NCI-H128 (cell line): ENCODE data around the gene C2CD5.

Experiments used
- DNase-seq: peaks from one replicate; lab custom pipeline; 2025; ENCODE audit not compliant: unreplicated experiment; lab: John Stamatoyannopoulos, UW

C2CD5 gene

DNA sequence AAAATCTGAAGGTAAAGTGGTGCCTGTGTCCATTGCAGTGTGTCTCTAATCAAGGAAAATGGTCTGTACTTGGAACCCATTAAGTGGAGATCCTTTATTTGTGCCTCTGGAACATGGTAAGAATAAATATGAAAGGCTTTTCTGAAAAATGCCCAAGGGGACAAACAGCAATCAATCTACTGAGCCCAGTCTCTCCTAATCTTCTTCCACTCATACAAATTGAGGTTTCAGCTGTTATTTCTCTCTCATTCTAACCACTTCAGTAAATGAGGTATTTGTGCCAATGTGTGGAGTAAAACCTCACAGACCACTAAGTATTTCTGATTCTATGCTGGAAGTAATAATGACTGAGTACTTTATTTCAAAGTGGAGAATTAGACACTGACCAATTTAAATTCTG, 127.5 kb downstream of the C2CD5 start:
- no peak for DNase-seq

DNA sequence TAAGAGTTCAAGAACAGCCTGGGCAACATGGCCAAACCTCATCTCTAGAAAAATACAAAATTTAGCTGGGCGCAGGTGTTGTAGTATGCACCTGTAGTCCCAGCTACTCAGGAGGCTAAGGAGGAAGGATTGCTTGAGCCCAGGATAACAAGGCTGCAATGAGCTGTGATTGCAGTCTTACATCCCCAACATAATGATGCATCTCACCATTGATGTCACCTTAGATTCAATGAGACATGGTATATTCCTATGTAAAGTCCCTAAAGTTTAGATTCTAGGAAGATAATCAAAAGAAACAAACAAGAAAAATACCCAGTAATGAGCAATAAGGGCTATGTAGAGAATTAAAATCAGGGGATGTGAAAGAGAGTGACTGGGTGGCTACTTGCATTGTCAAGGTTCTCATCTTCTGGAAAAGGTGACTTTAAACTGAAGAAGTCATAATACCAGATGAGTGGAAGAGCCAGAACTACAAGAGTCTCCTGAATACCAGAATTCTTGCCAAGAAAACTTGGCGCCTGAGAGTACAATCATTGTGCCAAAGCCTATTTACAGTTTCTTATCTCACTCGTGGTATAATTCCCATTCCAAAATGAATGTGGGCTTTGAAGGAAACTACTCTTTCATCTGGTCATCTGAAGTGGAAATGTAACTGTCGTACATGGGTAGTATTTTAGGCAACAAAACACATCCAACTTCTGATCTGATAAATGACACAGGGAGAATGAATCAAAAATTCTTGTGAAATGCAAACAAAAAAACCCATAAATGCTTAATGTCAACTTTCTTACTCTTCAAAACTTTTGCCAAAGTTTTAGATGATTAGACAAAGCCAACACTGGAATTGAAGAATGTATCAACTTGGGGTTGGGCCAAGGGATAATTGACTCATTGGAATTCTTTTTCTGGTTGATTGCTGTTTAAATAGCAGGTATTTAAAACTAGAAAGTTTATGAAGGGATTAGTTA, 128.7 kb downstream of the C2CD5 start:
- no peak for DNase-seq

DNA sequence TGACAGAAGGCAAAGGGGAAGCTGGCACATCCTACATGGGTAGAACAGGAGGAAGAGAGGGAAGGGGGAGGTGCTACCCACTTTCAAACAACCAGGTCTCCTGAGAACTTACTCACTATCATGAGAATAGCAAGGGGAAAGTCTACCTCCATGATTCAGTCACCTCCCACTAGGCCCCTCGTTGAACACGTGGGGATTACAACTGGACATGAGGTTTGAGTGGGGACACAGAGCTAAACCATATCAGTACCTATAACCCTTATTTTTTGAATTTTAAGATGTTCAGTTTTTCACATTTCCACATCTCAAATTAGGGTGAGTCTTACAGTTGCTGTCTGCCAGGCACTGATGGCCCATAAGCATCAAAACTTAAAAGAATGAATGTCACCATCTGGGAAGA, 129.6 kb downstream of the C2CD5 start:
- DNase-seq, result no peak

DNA sequence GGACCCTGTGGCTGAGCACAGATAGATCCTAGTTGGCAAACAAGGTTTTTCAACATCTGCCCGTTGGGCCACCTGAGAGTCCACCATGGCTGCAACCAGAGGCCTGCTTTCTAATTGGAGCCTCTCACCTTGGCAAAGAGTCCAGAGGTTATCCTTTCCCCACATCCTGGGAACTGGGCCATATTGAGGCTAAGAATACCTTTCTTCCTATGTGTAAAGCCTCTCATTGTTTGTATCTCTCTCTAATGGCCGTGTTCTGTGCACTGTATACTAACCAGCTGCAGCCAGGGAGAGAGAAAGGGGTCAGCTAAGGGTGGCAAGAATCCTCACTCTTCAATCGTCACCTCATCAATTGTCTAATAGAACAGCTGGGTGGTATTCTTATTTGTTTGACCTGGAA, 130.8 kb downstream of the C2CD5 start:
- DNase-seq, result no peak

DNA sequence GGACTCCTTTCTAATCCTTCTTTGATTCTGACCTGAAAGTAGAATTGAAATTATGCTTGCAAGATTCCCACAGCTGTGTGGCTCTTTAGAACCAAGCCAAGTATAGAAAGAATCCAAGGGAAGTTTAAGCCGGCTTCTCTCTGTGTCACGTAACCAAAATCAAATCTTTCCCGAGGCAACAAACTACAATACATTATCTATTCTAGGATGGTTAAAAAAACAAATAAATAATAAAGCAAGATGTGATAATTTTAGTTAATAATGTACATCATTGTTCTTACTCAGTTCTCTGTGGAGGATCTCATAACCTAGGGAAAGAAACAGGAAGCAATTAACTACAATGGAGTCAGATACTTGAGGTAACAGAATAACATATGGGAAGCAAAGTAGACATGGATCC, 131.8 kb downstream of the C2CD5 start:
- no peak for DNase-seq

DNA sequence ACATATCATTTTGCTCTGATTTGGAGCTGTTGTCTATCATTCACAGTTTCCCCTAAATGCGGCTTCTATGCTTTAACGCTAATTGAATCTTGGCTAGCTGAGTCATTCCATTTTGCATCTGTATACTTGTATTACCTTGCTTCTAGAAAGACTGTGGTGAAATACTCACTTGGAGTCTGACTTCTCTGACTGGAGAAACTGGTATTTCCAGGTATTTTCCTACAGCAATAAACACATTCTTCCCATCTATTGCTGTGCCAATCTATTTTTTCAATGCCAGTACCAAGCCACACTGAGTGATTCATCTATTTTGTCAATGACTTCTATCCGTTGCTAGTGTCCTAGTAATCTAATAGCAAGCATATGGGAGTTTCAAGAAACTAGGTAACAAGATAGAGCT, 133.9 kb downstream of the C2CD5 start:
- no peak for DNase-seq

DNA sequence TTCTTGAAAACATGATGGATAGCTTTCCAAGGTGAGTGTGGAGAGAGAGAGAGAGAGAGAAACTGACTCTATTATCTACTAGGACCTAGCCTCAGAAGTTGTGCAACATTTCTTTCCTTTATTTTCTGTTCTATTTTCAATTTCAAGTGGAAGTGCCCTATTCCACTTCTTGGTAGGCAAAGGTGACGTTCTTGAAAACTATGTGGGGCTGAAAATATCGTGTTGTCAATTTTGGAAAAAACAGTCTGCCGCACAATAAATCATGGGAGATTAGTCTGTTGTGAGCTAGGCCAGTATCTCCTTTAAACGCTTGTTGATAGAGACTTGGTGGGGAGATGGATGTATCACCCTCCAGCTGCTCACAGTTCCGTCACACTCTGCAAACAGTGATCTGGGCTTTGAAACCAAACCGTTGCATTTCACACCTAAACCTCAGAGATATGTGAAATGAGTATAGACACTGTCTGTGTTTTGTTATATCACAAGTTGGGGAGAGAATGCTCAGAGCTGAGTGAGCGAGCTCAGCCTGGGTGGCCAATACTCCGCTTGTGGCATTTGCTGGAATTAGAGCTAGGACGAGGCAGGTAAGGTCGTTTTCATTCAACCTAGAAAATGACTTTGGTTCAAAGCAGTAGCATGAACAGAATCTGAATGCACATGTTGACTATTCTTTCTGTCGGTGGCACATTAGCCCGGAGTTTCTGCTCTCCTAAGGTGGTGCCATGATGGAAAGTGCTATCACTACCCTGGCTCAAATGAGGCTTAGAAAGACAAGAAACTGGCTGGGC, 134.8 kb downstream of the C2CD5 start:
- no peak for DNase-seq

DNA sequence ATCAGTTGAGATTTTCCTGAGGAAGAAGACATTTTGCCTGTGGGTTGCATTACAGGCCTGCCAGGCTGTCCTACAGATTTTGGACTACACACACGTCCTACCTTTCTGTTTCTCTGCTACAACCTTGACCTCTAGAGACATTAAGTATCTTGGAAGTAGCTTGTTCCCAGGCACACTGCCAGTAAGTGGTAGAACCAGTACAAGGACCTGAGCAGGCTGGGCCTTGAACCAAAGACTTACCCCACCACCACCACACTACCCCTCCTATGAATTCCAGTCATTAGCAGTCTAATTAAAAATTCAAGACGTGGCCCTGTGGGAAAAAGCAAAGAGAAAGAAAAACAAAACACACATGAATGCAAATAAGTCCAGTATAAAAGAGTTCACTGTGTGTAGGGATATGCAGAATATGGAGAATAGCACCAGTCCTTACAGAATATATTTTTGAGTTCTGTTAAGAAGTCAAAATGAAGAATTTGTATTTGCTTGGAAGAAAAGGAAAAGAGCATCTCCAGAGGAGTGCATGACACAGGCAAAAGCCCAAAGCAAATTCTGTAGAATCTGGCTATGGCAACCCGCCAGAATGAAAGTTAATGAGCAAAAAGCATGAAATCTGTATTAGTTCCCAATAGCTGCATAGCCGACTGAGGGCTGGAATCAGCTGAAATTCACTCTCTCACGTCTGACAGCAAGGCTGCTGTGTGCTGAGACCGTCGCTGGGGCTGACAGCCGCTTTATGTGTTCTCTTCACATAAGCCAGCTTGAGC, 135.5 kb downstream of the C2CD5 start:
- no peak for DNase-seq

DNA sequence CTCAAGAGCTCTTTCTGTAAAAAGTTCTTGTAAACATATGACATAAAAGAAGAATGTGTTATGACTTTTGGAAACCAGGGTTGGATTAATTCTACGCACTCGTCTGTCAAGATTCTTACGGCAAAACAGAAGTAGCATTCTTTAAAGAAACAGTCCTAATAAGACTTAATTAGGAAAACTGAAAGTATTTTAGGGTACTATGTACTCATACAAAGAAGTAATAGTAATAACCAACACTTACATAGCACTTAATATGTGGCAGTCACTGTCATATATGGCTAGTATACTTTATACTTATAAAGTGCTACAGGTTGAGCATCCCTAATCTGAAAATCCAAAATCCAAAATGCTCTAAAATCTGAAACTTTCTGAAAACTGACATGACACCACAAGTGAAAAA, 136.9 kb downstream of the C2CD5 start:
- no peak for DNase-seq

DNA sequence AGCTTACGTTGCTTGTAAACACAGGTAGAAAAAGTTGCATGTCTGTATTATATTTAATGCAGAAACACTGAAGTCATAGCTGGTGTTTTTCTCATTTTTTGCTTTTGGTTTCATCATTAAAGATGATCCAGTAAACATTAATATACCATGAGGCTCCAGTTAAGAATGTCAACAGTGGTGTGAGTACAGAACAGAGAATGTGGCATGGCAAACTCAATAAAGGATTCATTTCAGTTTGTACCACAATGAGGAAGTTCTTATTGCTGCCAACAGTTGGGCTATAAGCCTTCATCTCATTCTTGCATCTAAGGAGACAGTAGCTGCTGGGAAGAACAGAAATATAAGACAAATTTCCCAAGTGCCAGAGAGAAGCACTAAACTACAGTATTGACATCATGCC, 137.7 kb downstream of the C2CD5 start:
- DNase-seq, result no peak

DNA sequence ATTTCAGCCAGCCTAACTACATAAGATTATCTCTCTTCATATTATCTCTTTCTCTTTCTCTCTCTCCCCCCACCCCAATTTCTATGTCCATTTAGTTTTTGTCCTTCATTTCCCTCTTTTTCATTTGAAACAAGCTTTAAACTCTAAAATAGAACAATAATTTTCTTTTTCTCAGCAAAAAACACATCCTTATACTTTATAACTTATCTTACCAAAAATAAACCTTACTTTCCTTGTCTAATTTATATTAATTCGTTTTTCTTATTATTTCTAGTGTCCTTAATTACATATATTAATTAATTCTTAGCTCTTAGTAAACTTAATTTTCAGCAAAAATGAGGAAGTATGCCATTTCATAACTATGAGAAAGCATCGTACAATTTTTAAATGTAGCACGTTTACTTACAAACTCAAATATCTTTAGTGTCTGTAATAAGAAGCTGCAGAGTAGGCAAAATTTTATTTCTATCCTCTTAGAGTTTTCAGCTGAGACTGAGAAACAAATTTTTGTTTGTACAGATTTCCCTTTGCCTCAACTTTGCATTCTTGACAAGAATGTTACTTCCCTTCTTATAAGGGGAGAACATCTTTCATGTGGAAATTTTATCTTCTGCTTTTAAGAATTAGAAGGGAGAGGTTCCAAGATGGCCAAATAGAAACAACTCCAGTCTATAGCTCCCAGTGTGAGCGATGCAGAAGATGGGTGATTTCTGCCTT, 144.7 kb downstream of the C2CD5 start:
- no peak for DNase-seq
